Calu3 (cell line): ENCODE data around the gene CD3G. TPM values are rescaled to one million over a fixed set of nuclear protein-coding genes. Genes with fewer than 3 reads are reported as not detected.
"Not testable (repeated sequence)": the region's sequence is repeated elsewhere in the genome, so short reads cannot be mapped to it uniquely, and the experiment has no call there.

Source experiments
- BruUV-seq: library from RNA; stranded (reverse); fragments of 400-500 nt; replicated peaks from 2 replicates; lab custom pipeline; 2021; lab: Mats Ljungman, UMichigan
- CTCF ChIA-PET: fragments of 300-600 bp; sonication (Branson Sonifier 250); formaldehyde crosslinking; loops from one replicate; lab custom pipeline; 2022; ENCODE audit warnings: antibody characterized with exemption; lab: Charles Lee
- DNase-seq: peaks from one replicate; pipeline ENCODE4 v3.0.0; 2022
- H3K27ac Mint-ChIP-seq: one replicate; pipeline ENCODE4 v1.8.0; 2022; ENCODE audit warnings: mixed read lengths; ENCODE audit not compliant: unreplicated experiment
- H3K27me3 Mint-ChIP-seq: one replicate; pipeline ENCODE4 v1.8.0; 2022; ENCODE audit warnings: mixed read lengths; ENCODE audit not compliant: unreplicated experiment
- H3K36me3 Mint-ChIP-seq: one replicate; pipeline ENCODE4 v1.8.0; 2022; ENCODE audit warnings: mild to moderate bottlenecking, moderate library complexity, mixed read lengths; ENCODE audit not compliant: insufficient read depth, unreplicated experiment
- H3K4me1 Mint-ChIP-seq: one replicate; pipeline ENCODE4 v1.8.0; 2022; ENCODE audit warnings: mild to moderate bottlenecking, low read depth, mixed read lengths; ENCODE audit not compliant: unreplicated experiment
- H3K4me3 Mint-ChIP-seq: one replicate; pipeline ENCODE4 v1.8.0; 2022; ENCODE audit warnings: mild to moderate bottlenecking, low read depth, moderate library complexity, mixed read lengths; ENCODE audit not compliant: unreplicated experiment
- H3K9me3 Mint-ChIP-seq: one replicate; pipeline ENCODE4 v1.8.0; 2022; ENCODE audit warnings: low read depth, mixed read lengths; ENCODE audit not compliant: unreplicated experiment
- CTCF ChIP-seq: fragments of 200-600 bp; IDR thresholded peaks from one replicate; pipeline ENCODE4 v1.8.0; 2022; ENCODE audit warnings: antibody characterized with exemption; ENCODE audit not compliant: unreplicated experiment
- intact Hi-C: fragments of 100-400 bp; cut with micrococcal nuclease; formaldehyde crosslinking; loops from one replicate; pipeline ENCODE4 v1.10.0; 2022; ENCODE audit not compliant: unreplicated experiment
- total RNA-seq: library from RNA; stranded (reverse); gene quantifications from 2 replicates; pipeline ENCODE4 v1.2.3, GENCODE V29; 2022

Gene CD3G
- total RNA-seq, 1 experiment from 2014 or later = not detected

GRCh38 chr11:118401151-118401879 is 57.2 kb downstream of the CD3G start, which contains the start of gene ATP5MG:
Gene ATP5MG (plus strand): TSS chr11:118401606. CDS start chr11:118401666, 60 bp downstream.
- CTCF ChIA-PET = no interaction called here
- DNase-seq = peak; percentile 77
- Mint-ChIP-seq H3K27me3 (no peaks in the 10 kb centered on the region), H3K4me1 (peaks cover 10% of the 10 kb centered on the region), H3K27ac (peak within 1 kb of the TSS; percentile 90), H3K36me3 (peaks cover 30% of the 10 kb centered on the region), H3K4me3 (peak within 1 kb of the TSS; percentile 79), H3K9me3 (no peaks in the 10 kb centered on the region)
- BruUV-seq = no TSS peak
- intact Hi-C loops = loop anchor here (5.0 kb wide), 1 partner anchor 36 kb away; the partner anchor contains the start of gene KMT2A
- TF ChIP-seq CTCF = no peak

- Mint-ChIP-seq H3K27ac (peak overlapping the region; percentile 90), H3K4me3 (peak overlapping the region; percentile 79), H3K27me3 (no peaks in the 10 kb centered on the region), H3K36me3 (peaks cover 29% of the 10 kb centered on the region), H3K9me3 (no peaks in the 10 kb centered on the region), H3K4me1 (peaks cover 10% of the 10 kb centered on the region)
- intact Hi-C loops = loop anchor here (1.0 to 5.0 kb wide), 2 partner anchors 35 to 86 kb away; partner anchors contain the start of gene KMT2A
- DNase-seq = no peak
- BruUV-seq = TSS peak; percentile 62
- TF ChIP-seq CTCF = no peak
- CTCF ChIA-PET = interaction anchor here (1.3 kb wide), 1 partner anchor 40 kb away, joined by 5 read pairs; no protein-coding TSS in a partner anchor
These were observed 57.9 kb downstream of the CD3G start for GRCh38 chr11:118401880-118402590.

- peak overlapping the region; percentile 90 for H3K27ac Mint-ChIP-seq
- H3K4me1 Mint-ChIP-seq = peaks cover 10% of the 10 kb centered on the region
- peak overlapping the region; percentile 79 for H3K4me3 Mint-ChIP-seq
- DNase-seq, BruUV-seq, H3K27me3 Mint-ChIP-seq, H3K9me3 Mint-ChIP-seq: not testable (repeated sequence)
- peaks cover 29% of the 10 kb centered on the region for H3K36me3 Mint-ChIP-seq
- intact Hi-C loops = loop anchor here (1.0 to 5.0 kb wide), 2 partner anchors 35 to 86 kb away; partner anchors contain the start of gene KMT2A
- CTCF ChIA-PET = interaction anchor here (1.3 kb wide), 1 partner anchor 39 kb away, joined by 5 read pairs; no protein-coding TSS in a partner anchor
These were observed 58.5 kb downstream of the CD3G start for GRCh38 chr11:118402594-118402993.

Other genes starting within 250 kb of the CD3G start
- gene SCN4B, start 191.5 kb upstream of the CD3G start, total RNA-seq = not detected in 2 replicates
- gene SCN2B, start 167.7 kb upstream of the CD3G start, total RNA-seq = not detected in 2 replicates
- 0.07 TPM in 1 of 2 replicates, not detected in the other for gene JAML, start 119.3 kb upstream of the CD3G start, total RNA-seq
- gene MPZL3, start 92.0 kb upstream of the CD3G start, total RNA-seq = 5.9 and 6.9 TPM in 2 replicates
- 69.6 and 81.7 TPM in 2 replicates for gene MPZL2, start 80.0 kb upstream of the CD3G start, total RNA-seq
- gene CD3E, start 39.6 kb upstream of the CD3G start, total RNA-seq = not detected in 2 replicates
- not detected in 2 replicates for gene CD3D, start 1.6 kb upstream of the CD3G start, total RNA-seq
- gene UBE4A, start 15.3 kb downstream of the CD3G start, total RNA-seq = 28.8 and 30.8 TPM in 2 replicates
- 145 and 151 TPM in 2 replicates for gene ATP5MG, start 57.3 kb downstream of the CD3G start, total RNA-seq
- gene KMT2A, start 92.1 kb downstream of the CD3G start, total RNA-seq = 58.1 and 61.8 TPM in 2 replicates
- gene TTC36, start 183.1 kb downstream of the CD3G start, total RNA-seq = 0.38 and 0.39 TPM in 2 replicates
- 7.8 and 8.1 TPM in 2 replicates for gene TMEM25, start 186.8 kb downstream of the CD3G start, total RNA-seq
- 8.3 and 9.1 TPM in 2 replicates for gene IFT46, start 221.6 kb downstream of the CD3G start, total RNA-seq
- 77.8 and 83.8 TPM in 2 replicates for gene ARCN1, start 228.1 kb downstream of the CD3G start, total RNA-seq